ENCODE results near the gene SMOC2. TPM values are rescaled to one million over a fixed set of nuclear protein-coding genes. Genes with fewer than 3 reads are reported as not detected.

Gene SMOC2
- polyA plus RNA-seq, 1 donor (not counting 4 experiments of a cell fraction or from before 2014, with no cell fraction given), result 1.1 TPM

DNA sequence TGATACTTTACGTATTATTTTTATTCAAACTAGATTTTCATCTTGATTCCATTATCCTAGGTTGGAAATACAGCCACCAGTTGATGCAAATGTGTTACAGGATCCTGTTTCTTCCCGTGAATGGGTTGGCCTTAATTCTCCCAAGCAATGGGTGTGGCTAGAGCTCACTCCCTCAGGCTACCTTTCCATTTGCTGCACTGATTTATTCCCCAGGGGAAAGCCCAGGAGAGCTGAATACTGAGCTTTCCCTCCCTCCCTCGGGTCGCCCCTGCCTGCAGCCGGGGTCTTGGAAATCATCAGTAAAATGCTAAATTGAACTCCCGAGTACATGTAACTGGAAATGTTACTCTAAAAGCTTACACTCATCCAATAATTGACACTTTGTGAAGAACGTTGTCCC lies 9.9 kb downstream of the SMOC2 start:
- dilution Hi-C loops (cut with MboI; ENCODE audit: extremely low pct_ligation_motif_present, low sequenced_read_pairs), result no loop called here
- H3K9ac ChIP-seq (ENCODE audit: control insufficient read depth, extremely low read depth, insufficient read depth, low read length), result no peak overlapping the region
- H3K9me1 ChIP-seq (ENCODE audit: control insufficient read depth, extremely low read depth, insufficient read depth, low read length), result no peaks in the 10 kb centered on the region
- H3K36me3 ChIP-seq (ENCODE audit: control insufficient read depth in 2 of 2, extremely low read depth in 1 of 2, insufficient read depth in 2 of 2, low read length in 2 of 2), result no peaks in the 10 kb centered on the region
- no peak for FAIRE-seq
- H4K20me1 ChIP-seq (ENCODE audit: control insufficient read depth, extremely low read depth, insufficient read depth, low read length), result no peaks in the 10 kb centered on the region
- no peak for TF ChIP-seq CTCF (optimal IDR thresholded peaks at IDR 0.05 in 1 of 3, IDR thresholded peaks at IDR 0.05 in 1 of 3, conservative IDR thresholded peaks at IDR 0.05 in 1 of 3; ENCODE audit: extremely low read depth in 1 of 3, insufficient read depth in 2 of 3, low read length in 3 of 3)
- TF ChIP-seq EZH2 (IDR thresholded peaks at IDR 0.05; ENCODE audit: low read length), result no peak
- no peak for DNase-seq (ENCODE audit: low read depth, low spot score)
- peaks cover 14% of the 10 kb centered on the region for H3K4me1 ChIP-seq (ENCODE audit: control insufficient read depth, extremely low read depth, insufficient read depth, low read length)
- no peaks in the 10 kb centered on the region for H3K79me2 ChIP-seq (ENCODE audit: control insufficient read depth, insufficient read depth, low read length)
- peak overlapping the region; percentile 45 for H3K4me2 ChIP-seq (ENCODE audit: control insufficient read depth, extremely low read depth, insufficient read depth, low read depth, low read length)
- H3K4me3 ChIP-seq (ENCODE audit: control insufficient read depth in 2 of 3, extremely low read depth in 1 of 3, insufficient read depth in 2 of 3, low read depth in 1 of 3, low read length in 3 of 3), result no peak overlapping the region
- peak overlapping the region; percentile 30 for H2AFZ ChIP-seq (ENCODE audit: control insufficient read depth, low read length)
- no peaks in the 10 kb centered on the region for H3K9me3 ChIP-seq (ENCODE audit: control insufficient read depth, low read depth, low read length)
- no peak overlapping the region for H3K27ac ChIP-seq (ENCODE audit: control insufficient read depth, insufficient read depth, low read length)
- peaks cover 7% of the 10 kb centered on the region for H3K27me3 ChIP-seq (ENCODE audit: control insufficient read depth, extremely low read depth, insufficient read depth, low read length)

DNA sequence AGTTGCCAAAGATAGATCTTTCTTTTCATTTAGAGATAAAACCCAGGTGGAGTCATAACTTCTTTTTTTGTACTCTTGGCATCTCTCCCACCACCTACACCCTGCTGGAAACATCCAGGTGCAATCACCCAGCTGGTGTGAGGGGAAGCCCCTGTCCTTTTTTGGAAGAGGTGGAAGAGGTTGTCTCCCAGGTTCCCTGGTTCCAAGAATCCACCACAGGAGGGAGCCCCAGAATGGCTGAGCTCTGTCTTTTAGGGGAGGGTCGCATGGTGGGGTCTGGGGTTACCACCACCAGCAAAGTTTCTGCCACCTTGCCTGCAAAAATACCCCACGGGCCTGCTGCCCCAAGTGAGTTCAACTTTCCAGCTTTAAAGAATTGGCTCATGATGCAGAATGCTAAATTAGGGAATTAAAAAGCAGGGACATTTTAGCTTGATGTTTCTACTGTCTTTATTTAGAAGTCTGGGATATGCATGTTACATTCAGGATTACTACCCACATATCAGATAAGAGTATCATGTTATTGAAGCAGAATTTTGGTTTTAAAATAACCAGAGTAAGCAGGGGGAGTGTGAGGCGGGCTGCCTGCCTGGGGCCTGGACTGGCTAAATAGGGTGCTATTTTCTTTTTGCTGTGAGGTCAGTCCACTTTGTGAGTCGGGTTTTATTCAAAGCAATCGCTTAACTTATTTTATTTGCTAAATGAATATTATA lies 11.0 kb downstream of the SMOC2 start:
- Histone ChIP-seq H3K4me2 (ENCODE audit: control insufficient read depth, extremely low read depth, insufficient read depth, low read depth, low read length) (peak overlapping the region; percentile 45), H3K79me2 (ENCODE audit: control insufficient read depth, insufficient read depth, low read length) (no peaks in the 10 kb centered on the region), H3K36me3 (ENCODE audit: control insufficient read depth in 2 of 2, extremely low read depth in 1 of 2, insufficient read depth in 2 of 2, low read length in 2 of 2) (no peaks in the 10 kb centered on the region), H4K20me1 (ENCODE audit: control insufficient read depth, extremely low read depth, insufficient read depth, low read length) (no peaks in the 10 kb centered on the region), H3K4me3 (ENCODE audit: control insufficient read depth in 2 of 3, extremely low read depth in 1 of 3, insufficient read depth in 2 of 3, low read depth in 1 of 3, low read length in 3 of 3) (no peak overlapping the region), H3K27ac (ENCODE audit: control insufficient read depth, insufficient read depth, low read length) (no peak overlapping the region), H3K9me3 (ENCODE audit: control insufficient read depth, low read depth, low read length) (no peaks in the 10 kb centered on the region), H2AFZ (ENCODE audit: control insufficient read depth, low read length) (no peak overlapping the region), H3K9ac (ENCODE audit: control insufficient read depth, extremely low read depth, insufficient read depth, low read length) (no peak overlapping the region), H3K9me1 (ENCODE audit: control insufficient read depth, extremely low read depth, insufficient read depth, low read length) (no peaks in the 10 kb centered on the region), H3K4me1 (ENCODE audit: control insufficient read depth, extremely low read depth, insufficient read depth, low read length) (peaks cover 24% of the 10 kb centered on the region), H3K27me3 (ENCODE audit: control insufficient read depth, extremely low read depth, insufficient read depth, low read length) (peaks cover 9% of the 10 kb centered on the region)
- dilution Hi-C loops (cut with MboI; ENCODE audit: extremely low pct_ligation_motif_present, low sequenced_read_pairs), result no loop called here
- TF ChIP-seq EZH2 (IDR thresholded peaks at IDR 0.05; ENCODE audit: low read length), result no peak
- TF ChIP-seq CTCF (optimal IDR thresholded peaks at IDR 0.05 in 1 of 3, IDR thresholded peaks at IDR 0.05 in 1 of 3, conservative IDR thresholded peaks at IDR 0.05 in 1 of 3; ENCODE audit: extremely low read depth in 1 of 3, insufficient read depth in 2 of 3, low read length in 3 of 3), result peak in 2 of 3 experiments; percentile 40 to 59
- no peak for FAIRE-seq
- no peak for DNase-seq (ENCODE audit: low read depth, low spot score)
